NCI-H2227 (cell line): Measurements from ENCODE around the gene TFR2.
A peak's percentile ranks its signal among the peaks of the same experiment; 100 is the strongest.

Source experiments
- DNase-seq: peaks from one replicate; lab custom pipeline; 2025; ENCODE audit not compliant: unreplicated experiment; lab: John Stamatoyannopoulos, UW

The TFR2 gene

DNA sequence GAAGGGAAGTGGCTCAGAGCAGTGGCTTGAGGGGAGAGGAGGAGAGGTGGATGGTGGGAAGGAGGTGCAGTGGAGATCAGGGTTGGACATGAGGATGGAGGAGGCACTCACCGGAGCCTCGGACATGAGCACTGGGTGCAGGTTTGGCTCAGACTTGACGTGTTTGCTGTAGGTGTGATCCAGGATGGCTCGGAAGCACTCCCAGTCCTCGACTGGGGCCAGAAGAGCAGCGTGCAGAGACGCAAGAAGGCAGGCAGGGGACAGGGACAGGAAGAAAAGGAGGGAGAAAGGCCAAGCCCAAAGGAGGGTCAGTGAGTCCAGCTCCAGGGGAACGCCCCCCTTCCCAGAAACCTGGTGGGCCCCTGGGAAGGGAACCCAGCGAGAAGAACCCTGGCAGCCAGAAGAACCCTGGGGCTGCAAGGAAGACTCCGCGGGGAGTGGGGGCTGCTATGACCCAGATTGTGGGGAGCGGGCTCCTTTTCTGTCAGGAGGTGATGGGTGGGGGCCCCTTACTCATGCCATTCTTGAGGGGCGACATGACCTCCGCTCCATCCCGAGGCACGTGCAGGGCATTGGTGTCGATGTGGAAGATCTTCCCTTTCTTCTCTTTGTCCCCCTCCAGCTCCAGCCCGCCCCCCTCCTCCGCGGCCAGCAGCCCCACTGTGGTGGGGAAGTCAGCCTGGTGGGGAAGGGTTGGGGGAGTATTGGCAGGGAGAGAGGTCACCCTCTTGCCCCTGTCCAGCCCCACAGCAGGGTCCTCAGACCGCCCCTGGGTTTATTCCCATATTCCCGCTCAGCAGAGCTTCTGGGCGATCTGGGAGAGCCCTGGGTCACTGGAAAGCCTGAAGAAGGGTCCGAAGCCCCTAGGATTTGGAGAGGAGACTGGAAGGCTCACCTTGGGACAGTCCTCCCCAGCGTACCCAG, 13.8 kb upstream of the TFR2 start:
- no peak for DNase-seq

DNA sequence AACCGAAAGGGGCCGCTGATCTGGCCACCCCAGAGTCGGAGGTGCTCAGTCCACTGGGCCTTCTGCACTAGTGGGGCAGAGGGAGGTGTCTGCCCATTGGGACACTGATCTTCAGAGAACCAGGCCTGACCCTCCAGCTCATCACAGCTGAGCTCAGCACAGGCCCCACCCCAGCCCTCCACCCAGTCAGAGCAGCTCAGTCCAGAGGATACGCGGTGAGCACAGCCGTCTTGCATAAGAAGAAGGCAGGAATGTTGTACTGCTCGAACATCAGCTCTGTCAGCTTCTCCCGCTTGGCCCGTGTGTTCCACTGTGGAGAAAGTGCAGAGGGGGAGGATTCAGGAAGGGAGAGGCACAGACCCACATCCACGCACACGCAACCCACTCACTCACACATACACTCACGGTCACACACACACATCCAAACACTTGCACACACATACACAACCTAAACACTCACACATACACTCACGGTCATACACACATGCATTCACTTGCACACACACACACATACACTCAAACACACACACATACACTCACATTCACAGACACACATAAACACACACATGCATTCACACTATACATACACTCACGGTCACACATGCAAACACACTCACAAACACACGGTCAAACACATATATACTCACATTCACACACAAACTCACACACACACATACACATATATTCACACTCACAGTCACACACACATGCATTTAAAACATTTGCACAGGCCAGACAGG, 8.6 kb upstream of the TFR2 start:
- DNase-seq = no peak

DNA sequence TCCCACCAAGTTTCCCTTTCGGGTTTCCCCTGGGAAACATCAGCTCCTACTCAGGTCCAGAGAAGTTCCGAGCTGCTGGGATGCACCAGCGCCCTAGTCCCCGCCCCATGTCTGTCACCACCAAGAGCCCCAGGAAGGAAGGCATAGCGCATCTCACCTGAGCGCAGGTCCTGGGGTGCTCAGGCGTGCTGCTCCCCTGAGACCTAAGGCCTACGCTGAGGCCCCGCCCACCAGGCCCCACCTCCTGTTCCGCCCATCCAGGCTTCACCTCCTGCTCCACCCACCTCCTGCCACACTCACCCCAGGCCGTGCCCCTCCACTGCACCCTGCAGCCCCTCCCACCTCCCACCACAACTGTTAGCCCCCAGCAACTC, 1.2 kb upstream of the TFR2 start:
- no peak for DNase-seq

DNA sequence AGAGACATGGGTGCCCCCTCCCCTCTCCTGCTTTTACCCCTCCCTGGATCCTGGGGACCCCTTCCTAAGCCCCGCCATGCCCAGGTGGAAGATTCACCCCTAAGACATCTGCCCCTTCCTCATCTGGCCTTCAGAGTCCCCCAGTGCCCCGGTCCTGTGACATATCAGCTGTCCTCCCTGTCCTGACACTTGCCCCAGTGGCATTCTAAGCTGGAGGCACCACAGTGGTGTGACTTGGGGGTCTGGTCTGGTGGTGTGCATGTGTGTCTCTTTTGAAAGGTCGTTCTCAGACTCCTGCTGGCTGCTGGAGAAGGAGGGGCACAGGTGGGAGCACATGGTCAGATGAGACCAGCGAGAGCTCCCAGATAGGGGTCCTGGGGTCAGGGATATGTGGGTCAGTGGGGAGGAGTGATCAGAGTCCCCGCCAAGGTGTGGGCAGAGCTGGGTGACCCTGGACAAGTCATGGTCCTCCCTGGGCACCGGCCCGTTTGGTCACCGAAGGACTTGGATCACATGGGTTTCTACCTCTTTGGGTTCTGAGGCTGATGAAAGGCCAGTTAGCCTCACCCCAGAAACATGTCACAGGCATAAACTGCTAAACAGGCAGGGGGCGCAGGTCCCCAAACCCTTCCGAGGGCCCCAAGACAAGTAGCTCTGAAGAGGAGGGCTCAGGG, 645 bp upstream of the TFR2 start:
- DNase-seq = no peak

DNA sequence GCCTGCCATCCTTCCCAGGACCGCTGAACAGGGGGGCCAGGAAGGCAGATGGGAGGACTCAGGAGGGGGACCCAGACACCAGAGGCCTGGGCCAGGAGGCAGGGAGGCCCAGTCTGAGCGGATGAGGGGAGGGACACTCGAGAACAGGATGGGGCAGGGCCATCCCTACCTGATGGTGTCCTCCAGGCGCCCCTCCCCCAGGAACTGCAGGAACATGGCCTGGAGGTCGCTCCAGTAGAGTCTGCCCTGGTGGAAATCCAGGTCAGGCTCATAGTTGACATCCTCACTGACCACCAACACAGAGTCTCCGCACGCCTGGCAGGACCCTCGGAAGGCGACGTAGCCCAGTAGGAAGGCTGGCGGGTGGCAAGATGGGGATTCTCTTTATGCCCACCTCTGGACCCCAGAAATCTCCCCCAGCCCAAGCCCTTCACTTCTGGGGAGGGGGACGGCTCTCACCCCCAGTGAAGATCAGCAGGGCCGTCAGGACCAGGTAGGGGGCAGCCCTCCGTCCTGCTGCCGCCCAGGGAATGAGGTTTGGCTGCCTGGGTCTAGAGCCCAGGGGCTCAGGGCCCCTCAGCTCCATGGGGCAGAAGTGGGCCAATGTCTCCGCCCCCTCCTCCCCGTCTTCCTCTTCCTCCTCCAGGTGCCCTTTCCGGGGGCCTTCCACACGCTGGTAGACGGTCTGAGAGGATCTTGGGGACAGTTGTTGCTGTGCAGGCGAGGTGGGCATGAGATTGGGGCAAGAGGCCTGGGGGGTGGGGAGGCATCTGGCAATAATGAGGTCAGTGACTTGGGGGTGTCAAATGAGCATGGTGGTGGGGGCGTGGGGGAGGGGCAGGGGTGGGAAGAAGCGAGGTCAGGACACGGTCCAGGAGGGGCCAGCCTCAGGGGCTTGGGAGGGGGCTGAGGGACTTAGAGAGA, 573 bp downstream of the TFR2 start:
- DNase-seq = no peak

DNA sequence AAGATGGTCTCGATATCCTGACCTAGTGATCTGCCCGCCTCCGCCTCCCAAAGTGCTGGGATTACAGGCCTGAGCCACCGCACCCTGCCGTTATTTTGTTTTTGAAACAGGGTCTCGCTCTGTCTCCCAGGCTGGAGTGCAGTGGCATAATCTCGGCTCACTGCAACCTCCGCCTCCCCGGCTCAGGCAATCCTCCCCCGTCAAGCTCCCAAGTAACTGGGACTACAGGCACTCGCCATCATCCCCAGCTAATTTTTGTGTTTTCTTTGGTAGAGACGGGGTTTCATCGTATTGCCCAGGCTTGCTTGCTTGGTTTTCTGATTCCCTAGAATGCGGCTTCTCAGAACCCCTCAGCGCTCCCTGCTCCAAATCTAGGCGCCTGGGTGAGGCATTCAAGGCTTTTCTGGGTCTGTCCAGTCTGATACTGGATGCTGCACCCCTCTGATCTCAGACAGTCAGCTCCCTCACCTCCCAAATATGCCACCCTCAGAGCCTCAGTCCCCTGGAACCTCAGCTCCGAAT, 1.3 kb downstream of the TFR2 start:
- DNase-seq = no peak

DNA sequence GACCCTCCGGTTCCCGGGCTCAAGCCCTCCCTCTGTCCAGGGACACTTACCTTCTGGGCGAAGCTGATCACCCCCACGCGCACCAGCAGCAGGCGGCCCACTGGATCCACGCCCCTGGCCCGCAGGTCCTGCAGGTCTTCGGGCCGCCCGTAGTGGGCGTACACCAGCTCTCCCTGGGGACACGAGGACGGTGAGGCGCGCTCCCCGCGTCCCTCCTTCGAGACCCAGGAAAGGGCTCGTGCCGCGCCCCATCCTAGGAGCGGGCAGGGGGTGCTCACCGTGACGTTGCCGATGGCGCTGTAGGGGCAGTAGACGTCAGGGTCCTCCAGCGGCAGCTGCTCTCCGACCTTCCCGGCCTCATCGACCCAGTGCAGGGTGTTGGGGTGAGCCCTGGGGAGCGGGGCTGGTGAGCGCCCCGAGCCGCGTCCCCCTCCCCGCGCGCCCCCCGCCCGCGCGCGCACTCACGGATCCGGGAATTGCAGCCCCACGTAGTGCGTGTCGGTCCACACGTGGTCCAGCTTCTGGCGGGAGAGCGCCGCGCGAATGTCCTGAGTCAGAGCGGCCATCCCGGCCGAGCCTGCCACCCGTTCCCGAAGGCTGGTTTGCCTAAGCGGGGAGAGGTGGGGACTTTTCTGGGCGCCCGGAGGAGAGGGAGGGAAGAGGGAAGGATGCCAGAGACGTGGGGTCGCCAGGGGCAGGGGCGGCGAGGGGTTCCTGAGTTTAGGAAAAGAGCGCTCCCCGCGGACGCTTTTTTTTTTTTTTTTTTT, 8.2 kb downstream of the TFR2 start:
- DNase-seq = peak; percentile 70

DNA sequence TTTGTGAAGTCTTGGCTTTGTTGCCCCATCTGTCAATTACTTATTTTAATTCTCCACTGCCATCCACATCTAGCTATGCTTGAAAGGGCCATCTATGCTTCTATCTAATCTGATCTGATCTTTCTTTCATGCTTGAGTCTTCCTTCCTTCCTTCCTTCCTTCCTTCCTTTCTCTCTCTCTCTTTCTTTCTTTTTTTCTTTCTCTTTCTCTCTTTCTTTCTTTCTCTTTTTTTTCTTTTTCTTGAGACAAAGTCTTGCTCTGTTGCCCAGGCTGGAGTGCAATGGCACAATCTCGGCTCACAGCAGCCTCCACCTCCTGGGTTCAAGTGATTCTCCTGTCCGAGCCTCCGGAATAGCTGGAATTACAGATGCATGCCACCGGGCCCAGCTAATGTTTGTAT, 11.3 kb downstream of the TFR2 start:
- DNase-seq = no peak

DNA sequence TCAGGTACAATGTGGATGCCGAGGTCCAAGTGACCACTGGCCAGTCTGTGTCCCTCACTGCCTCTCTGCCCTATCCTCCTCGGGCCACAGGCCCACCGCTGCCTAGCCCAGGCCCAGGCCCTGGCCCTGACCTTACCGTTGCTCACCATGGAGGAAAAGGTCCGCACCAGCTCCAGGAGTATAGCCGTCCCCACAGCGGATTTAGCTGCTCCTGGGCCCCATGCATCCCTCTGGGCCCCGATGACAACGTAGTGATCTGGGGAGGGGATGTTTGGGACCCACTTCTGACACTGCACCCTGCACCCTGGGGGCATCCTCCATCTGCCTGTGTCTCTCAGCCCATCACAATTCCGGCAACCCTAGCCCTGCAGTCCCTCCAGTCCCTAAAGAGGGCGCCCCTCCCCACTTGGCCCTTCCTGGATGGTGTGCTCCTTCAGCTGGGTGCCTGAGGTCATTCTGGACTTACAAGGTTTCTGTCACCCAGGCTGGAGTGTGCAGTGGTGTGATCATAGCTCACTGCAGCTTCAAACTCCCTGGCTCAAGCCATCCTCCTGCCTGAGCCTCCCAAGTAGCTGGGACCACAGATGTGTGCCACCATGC, 12.1 kb downstream of the TFR2 start:
- DNase-seq = peak; percentile 36

DNA sequence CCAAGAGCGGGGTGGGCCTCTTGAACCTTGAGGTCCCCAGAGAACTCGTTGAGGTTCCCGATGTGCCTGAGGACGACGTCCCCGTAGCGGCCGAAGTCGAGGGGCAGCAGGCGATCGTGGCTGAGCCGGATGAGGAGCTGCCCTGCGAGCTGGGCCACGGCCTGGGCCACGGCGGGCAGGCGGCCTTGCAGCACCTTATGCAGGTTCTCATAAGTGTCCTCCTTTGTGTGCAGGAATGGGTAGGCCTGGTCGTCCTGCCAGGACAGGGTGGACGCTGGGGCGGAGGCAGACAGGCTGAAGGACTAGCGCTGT, 14.2 kb downstream of the TFR2 start:
- no peak for DNase-seq

DNA sequence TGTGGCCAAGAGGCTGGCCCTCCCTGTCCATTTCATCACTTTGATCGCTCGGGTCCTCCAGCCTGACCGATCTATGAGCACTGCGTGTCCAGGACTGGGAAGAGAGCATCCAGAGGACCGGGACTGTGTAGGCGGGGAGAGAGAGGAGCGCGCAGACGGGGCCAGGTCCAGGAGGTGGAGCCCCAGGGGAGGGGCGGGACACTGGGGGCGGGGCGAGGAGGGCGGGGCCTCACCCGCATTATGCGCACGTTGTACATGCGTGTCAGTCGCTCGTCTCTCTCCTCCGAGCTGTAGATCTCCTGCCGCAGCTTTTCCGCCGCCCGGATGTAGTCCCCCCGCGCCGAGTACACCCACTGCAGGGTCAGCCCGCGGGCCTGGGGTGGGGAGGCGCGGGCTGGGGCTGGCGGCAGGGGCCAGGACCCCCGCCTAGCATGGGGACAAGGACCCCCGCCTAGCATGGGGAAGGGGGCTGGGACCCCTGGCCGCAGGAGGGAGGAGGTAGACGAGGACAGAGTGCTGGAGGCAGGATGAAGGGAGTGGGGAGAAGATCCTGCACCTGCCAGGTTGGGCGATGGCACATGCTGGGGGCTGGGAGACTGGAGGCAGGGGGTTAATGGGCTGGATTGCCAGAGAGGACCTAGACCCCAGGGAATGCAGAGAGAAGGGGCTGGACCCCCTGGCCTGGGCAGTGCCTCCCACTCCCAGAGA, 14.7 kb downstream of the TFR2 start:
- peak; percentile 90 for DNase-seq

DNA sequence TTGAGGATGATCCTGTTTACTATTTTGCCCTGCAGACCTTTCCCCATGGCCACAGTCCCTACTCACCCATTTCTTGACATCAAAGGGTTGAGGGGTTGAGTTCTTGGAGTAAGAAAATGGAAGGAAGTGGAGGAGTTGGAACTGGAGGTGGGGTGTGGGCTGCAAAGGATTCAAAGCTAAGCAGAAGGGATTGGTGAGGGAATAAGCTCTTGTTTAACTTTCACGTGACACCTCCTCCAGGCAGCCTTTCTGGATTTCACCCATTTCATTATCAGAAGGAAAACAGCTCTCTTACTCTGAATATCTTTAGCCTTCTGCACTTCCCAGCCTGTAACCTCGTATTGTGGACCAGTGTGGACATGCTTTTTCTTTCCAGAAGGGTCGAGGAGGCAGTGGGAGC, 15.3 kb downstream of the TFR2 start:
- DNase-seq = no peak

DNA sequence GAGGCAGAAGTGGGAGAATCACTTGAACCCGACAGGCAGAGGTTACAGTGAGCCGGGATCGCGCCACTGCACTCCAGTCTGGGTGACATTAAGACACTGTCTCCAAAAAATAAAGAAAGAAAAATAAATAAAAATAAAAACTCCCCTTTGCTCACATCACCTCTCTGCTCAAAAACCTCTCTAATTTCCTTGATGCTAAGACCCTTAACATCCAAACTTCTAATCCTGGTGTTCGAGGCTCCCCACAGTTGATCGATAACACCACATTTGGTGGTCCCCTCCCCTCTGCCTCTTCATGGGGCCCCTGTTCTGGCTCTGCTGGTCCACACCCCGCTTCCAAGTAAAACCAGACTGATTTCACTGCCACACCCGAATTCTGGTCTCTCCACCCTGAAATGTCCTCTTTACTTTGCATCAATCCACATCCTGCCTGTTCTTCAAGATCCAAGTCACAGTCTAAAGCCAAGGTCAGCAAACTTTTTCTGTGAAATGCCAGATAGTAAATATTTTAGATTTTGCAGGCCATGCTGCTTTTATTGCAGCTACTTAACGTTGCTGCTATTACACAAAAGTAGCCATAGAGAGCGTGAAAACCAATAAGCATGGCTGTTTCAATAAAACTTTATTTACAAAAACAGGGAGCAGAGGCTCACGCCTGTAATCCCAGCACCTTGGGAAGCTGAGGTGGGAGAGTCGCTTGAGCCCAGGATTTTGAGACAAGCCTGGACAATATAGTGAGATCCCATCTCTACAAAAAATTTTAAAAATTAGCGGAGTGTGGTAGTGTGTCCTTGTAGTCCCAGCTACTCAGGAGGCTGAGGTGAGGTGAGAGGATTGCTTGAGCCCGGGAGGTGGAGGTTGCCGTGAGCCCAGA, 17.2 kb downstream of the TFR2 start:
- no peak for DNase-seq

DNA sequence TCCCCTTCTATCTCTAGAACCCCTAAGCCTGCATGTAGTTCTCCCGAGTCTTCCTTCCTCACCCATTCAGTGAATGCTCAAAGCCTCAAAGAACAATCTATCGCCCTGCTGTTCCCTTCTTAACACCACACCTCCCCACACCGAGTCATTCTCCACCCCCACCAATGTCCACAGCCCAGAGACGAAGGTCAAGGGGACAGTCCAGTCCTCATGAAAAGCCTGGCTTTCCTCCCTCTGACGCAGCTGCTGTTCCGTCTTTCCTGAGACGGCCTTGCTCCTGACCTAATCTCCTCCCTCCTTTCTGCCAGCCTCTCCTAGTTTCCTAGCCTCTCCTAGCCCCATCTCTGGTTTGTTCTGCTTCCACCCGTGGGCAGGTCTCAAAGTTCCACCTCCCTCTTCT, 19.8 kb downstream of the TFR2 start:
- no peak for DNase-seq

DNA sequence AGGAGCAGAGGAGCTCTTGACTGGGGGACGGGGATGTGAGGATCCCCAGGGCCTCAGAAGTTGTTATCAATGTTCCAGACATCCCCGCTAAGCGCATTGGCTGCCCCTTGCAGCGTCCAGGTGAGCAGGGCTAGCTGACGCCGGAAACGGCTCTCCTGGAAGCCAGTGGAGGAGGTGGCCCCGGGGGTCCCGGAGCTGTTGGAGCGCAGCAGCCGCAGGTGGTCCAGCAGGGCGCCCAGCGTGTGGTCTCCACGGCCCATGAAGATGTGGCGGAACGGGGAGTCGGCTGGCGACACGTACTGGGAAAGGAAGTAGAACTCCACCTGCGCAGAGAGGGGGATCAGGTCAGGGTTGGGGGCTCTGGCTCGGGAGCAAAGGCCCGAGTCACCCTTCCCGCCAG, 20.5 kb downstream of the TFR2 start:
- DNase-seq = no peak

DNA sequence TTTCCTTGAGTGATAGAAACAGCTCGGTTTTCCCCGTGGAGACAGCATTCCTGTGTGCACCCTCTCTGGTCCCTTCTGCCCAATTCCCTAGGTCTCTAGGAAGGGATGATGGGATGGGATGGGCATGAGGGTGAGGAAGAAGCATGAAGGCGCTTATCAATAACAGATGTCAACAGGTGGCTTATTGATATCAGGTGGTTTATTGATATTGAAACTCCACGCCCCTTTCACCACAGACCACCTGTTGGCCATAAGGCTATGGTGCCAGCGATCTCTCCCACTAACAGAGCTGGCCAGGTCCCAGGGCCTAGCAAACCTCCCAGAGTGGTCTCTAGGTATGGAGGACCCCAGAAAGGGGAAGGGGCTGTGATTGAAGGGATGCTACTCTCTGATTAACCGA, 21.1 kb downstream of the TFR2 start:
- no peak for DNase-seq

DNA sequence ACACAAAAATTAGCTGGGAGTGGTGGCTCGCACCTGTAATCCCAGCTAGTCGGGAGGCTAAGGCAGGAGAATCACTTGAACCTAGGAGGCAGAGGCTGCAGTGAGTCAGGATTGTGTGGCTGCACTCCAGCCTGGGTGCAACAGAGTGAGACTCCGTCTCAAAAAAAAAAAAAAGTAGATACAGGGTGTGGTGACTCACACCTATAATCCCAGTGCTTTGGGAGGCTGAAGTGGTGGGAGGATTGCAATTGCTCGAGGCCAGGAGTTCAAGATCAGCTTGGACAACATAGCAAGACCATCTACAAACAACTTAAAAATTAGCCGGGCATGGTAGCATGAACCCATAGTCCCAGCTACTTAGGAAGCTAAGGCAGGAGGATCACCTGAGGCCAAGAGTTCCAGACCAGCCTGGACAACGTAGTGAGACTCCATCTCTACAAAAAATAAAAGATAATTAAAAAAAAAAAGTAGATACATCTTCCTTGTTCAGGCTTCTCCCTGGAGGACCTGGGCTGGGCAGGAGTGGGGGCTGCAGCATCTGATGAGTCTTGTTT, 27.0 kb downstream of the TFR2 start:
- no peak for DNase-seq
